Ectodermal cell (in vitro differentiated cells): Measurements from ENCODE around the gene GNAO1.

Experiments
- H3K27ac ChIP-seq: 2 replicates; pipeline ENCODE4 v1.7.0; 2013; ENCODE audit warnings: mild to moderate bottlenecking, low read depth, low read length; ENCODE audit not compliant: insufficient read depth, poor library complexity, severe bottlenecking
- H3K27me3 ChIP-seq: 2 replicates; pipeline ENCODE4 v1.7.0; 2013; ENCODE audit warnings: mild to moderate bottlenecking, low read length; ENCODE audit not compliant: insufficient read depth, control insufficient read depth, poor library complexity, severe bottlenecking
- H3K36me3 ChIP-seq: one replicate; pipeline ENCODE4 v1.7.0; 2013; ENCODE audit warnings: low read length; ENCODE audit not compliant: control insufficient read depth, insufficient read depth
- H3K4me1 ChIP-seq: one replicate; pipeline ENCODE4 v1.7.0; 2013; ENCODE audit warnings: low read length; ENCODE audit not compliant: control insufficient read depth, insufficient read depth
- H3K4me3 ChIP-seq: 2 replicates; pipeline ENCODE4 v1.7.0; 2013; ENCODE audit warnings: low read depth, low read length, control low read depth; ENCODE audit not compliant: insufficient read depth
- H3K9me3 ChIP-seq: 2 replicates; pipeline ENCODE4 v1.7.0; 2013; ENCODE audit warnings: mild to moderate bottlenecking, low read length, moderate library complexity; ENCODE audit not compliant: control insufficient read depth
- WGBS, 2 experiments: methylation state at CpG; one replicate each; pipeline ENCODE4 v1.1.7; 2013; ENCODE audit warnings: missing lambda C conversion rate in 2 of 2; 5-methylcytosine and 5-hydroxymethylcytosine counted together

The GNAO1 gene

DNA sequence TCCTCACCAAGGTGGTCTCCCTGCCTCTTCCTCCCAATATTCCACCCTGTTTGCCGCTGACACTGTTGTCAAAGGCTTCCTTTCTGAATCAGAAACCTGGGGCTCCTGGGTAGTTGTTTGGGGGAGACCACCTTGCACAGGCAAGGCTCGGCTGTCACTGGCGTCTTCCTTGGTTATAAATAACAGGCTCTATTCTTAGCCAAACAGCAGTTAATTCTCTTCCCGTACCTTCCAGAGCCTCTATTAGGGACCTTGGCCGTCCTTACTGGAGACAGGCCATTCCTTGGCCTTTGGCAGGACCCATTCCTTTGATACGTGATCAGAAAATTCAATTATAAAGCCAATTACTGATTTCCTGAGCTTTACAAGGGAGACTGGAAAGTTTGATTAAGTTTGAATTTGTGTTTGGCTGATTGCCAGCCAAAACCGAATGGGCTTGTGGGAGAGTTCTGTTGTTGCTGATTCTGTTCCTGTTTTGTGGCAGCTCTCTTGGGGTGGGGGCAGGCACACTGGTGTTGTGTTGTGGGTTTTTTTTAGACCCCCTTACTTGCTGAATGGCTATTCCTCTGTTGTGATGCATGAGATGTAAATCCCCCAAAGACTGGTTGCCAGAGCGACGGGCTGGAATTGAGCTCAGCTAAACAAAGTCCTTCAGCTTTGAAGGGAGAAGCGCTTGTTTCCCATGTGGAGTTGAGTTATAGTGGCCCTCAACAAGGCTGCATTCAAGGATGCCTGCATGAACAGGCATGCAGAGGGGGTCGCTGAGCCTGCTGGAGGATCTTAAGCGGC is 104.6 kb downstream of the GNAO1 start:
- H3K36me3 ChIP-seq, result no peaks in the 10 kb centered on the region
- WGBS, 2 experiments, result 43 to 44% methylated on average over 12 of the region's 12 CpGs
- no peaks in the 10 kb centered on the region for H3K27me3 ChIP-seq
- no peaks in the 10 kb centered on the region for H3K9me3 ChIP-seq
- peak overlapping the region; percentile 86 for H3K27ac ChIP-seq
- peaks cover 55% of the 10 kb centered on the region for H3K4me1 ChIP-seq
- no peak overlapping the region for H3K4me3 ChIP-seq

DNA sequence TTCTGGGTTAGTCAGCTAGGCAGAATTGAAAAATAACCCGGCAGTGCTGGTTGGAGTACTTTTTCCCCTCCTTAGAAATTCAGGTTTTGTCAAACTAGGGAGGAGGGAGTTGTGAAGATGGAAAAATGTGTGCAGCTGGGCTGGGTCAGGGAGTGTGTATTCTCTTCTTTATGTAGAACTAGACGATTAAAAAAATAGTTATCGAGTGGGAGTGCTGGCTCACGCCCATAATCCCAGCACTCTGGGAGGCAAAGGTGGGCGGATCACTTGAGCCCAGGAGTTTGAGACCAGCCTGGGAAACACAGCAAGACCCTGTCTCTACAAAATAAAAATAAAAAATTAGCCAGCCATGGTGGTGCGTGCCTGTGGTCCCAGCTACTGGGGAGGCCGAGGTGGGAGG is 106.4 kb downstream of the GNAO1 start:
- no peak overlapping the region for H3K4me3 ChIP-seq
- no peaks in the 10 kb centered on the region for H3K36me3 ChIP-seq
- H3K9me3 ChIP-seq, result no peaks in the 10 kb centered on the region
- H3K27me3 ChIP-seq, result no peaks in the 10 kb centered on the region
- no peak overlapping the region for H3K27ac ChIP-seq
- WGBS, 2 experiments, result 92 to 95% methylated on average over 7 of the region's 7 CpGs
- peaks cover 65% of the 10 kb centered on the region for H3K4me1 ChIP-seq

DNA sequence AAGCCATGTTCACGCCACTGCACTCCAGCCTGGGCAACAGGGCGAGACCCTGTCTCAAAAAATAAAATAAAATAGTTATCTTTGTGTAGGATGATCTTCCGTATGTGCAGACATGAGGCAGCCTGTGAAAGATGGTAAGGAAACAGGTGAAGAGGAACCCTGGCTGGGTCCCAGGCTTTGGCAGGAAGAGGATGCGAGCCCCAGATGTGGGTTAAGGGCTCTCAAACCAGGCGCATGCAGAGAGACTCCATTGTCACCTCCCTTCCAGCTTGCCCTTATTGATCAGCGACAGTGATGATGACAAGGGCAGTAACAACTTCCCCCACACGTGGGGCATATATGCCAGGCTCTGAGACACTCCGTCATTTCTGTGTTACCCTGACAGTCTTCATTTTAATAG is 106.8 kb downstream of the GNAO1 start:
- Histone ChIP-seq H3K4me1 (peaks cover 65% of the 10 kb centered on the region), H3K4me3 (no peak overlapping the region)
- 93 to 94% methylated on average over 7 to 8 of the region's 8 CpGs for WGBS, 2 experiments

DNA sequence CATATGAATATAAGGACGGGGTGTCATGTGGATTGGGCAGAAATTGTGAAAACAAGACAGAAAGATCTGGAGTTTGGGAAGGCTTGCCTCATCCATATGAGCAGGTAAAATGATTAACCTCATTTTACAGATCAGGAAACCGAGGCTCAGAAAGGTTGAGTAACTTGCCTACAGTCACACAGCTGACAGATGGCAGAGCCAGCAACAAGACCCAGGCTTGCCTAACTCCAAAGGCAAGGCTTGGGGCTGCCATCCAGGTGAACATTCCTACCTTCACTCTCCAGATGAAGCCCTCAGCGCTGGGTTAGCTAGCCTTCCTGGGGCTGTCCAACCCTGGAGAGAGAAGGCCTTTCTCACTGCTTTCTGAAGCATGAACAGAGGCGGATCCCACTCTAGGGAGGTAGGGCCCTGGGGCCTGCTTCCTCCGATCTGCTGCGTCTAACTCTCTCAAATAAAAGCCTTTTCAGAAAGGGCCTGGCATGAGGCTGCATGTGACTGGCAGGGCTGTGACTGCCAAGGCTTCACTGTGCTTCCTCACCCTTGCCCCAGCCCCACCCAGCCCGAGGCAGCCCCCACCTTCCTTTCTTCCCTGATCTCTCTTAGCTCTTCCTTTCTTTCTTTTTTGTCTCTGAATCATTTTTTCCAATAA is 107.8 kb downstream of the GNAO1 start:
- no peaks in the 10 kb centered on the region for H3K36me3 ChIP-seq
- H3K4me1 ChIP-seq, result peaks cover 63% of the 10 kb centered on the region
- no peak overlapping the region for H3K27ac ChIP-seq
- no peak overlapping the region for H3K4me3 ChIP-seq
- no peaks in the 10 kb centered on the region for H3K27me3 ChIP-seq
- 67 to 68% methylated on average over 7 of the region's 7 CpGs for WGBS, 2 experiments
- H3K9me3 ChIP-seq, result no peaks in the 10 kb centered on the region

More for the DNA sequence above, 106.8 kb downstream of the GNAO1 start:
- H3K27ac ChIP-seq, result no peak overlapping the region
- no peaks in the 10 kb centered on the region for H3K27me3 ChIP-seq
- H3K36me3 ChIP-seq, result no peaks in the 10 kb centered on the region
- no peaks in the 10 kb centered on the region for H3K9me3 ChIP-seq

DNA sequence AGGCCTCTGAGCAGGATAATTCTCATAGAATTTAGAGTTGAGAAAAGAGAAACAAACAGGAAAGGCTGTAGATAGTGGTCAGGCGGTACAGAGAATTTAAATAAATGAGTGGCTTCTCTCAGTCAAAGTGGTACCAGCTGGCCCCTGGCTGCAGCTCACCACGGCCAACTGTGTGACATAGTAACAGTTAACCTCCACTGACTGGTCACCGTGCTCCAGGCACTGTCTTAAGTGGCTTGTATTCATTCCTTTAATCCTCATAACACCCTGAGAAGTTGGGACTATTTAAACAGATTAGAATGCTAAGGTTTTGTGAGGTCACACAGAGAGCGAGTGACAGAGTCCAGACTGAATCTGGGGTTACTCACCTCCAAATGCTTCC is 108.9 kb downstream of the GNAO1 start:
- Histone ChIP-seq H3K4me1 (peaks cover 54% of the 10 kb centered on the region), H3K27ac (no peak overlapping the region), H3K9me3 (no peaks in the 10 kb centered on the region), H3K4me3 (no peak overlapping the region), H3K36me3 (no peaks in the 10 kb centered on the region), H3K27me3 (no peaks in the 10 kb centered on the region)
- WGBS, 2 experiments, result 86 to 92% methylated on average over 4 of the region's 4 CpGs

DNA sequence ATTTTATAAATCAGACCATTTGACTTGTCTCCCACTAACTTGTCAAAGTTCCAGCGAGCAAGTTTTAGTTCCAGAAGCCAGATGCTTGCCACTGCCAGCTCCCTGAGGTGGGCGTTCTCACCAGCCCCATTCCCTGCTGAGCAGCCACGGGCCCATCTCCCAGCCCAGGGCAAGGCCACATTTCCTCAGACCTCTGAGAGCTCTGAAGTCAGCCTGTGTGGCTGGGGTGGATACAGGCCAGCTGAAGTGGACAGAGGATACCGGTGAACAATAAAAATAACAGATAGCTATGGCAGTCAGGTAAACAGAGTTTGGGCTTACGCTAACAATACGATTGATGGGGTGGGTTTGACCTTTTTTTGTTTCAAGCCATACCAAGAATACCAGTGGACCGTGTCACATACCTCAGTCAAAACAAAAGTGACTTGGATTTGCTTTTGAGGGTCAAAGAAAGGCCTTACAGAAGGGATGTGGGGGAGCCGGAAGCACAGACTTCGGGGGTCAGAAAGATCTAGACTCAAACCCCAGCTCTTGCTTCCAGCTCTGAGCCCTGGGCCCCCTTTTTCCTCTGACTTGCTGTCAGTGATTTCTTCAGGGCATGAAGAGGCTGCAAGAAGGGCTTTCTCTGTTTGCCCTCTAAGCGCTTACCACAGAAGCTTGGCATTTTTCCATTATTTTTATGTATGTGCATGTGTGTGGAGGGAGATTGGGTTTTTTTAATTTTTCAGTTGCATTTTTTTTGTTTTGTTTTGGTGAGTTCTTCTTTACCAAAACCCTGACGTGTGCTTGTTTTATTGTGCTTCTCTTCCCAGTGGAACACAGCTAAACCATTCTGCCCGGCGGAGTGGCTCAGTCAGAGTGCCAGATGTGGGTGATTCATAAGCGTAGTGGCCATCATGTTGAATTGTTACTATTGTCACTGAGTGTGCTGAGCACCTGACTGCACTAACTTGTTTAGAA is 109.9 kb downstream of the GNAO1 start:
- Histone ChIP-seq H3K4me3 (no peak overlapping the region), H3K4me1 (peaks cover 51% of the 10 kb centered on the region), H3K27me3 (no peaks in the 10 kb centered on the region), H3K9me3 (no peaks in the 10 kb centered on the region), H3K27ac (no peak overlapping the region), H3K36me3 (no peaks in the 10 kb centered on the region)
- WGBS, 2 experiments, result 83% methylated on average over 14 of the region's 14 CpGs

DNA sequence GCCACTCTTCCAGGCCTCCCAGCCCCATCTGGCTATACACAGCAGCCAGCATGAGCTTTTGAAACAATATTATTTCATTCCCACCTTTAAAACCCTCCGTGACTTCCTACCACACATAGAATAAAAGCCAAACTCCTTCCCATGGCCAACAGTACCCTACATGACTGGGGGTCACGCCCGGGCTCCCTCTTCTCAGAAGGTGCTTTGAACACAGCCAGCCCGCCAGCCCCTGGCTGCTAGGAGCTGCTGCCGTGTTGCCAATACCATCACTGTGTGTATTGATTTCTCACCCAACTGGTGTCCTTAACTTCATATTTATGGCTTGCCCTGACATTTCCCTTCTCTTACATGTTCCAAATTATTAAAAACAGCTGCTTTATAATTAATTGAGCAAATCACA is 111.2 kb downstream of the GNAO1 start:
- Histone ChIP-seq H3K36me3 (no peaks in the 10 kb centered on the region), H3K27me3 (no peaks in the 10 kb centered on the region), H3K9me3 (no peaks in the 10 kb centered on the region), H3K4me3 (no peak overlapping the region), H3K27ac (no peak overlapping the region), H3K4me1 (peaks cover 49% of the 10 kb centered on the region)
- WGBS, 2 experiments, result 91 to 96% methylated on average over 5 of the region's 5 CpGs

DNA sequence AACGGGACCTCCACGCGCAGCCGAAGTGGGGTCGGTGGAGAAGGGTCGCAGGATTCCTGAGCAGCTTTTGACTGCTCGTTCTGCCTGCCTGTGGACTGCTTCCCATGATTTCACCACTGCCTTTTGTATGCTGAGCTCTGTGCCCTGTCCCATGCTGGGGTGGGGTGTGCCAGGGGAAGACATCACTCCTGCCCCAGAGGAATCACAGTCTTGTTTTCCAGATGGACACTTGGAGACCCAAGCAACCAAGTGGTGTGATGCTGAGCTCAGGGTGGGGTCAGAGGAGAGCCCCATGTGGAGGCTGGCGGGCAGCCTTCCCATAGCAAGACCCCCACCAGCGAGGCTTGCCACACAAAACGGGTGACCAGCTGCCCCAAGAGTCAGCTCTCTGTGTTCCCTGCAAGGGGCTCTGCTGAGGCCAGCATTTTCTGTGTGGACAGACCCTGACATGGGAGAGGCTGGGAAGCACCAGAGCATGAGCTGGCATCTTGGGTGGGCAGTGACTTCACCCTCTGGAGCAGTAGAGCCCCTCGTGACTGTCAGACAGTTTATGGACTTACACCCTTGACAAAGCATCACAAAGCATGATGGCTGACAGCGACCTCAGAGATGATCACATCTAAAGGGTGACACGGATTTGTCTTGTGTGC is 111.9 kb downstream of the GNAO1 start:
- H3K4me3 ChIP-seq, result no peak overlapping the region
- no peaks in the 10 kb centered on the region for H3K36me3 ChIP-seq
- 91 to 94% methylated on average over 13 of the region's 13 CpGs for WGBS, 2 experiments
- H3K27ac ChIP-seq, result no peak overlapping the region
- peaks cover 46% of the 10 kb centered on the region for H3K4me1 ChIP-seq
- H3K9me3 ChIP-seq, result no peaks in the 10 kb centered on the region
- H3K27me3 ChIP-seq, result no peaks in the 10 kb centered on the region

DNA sequence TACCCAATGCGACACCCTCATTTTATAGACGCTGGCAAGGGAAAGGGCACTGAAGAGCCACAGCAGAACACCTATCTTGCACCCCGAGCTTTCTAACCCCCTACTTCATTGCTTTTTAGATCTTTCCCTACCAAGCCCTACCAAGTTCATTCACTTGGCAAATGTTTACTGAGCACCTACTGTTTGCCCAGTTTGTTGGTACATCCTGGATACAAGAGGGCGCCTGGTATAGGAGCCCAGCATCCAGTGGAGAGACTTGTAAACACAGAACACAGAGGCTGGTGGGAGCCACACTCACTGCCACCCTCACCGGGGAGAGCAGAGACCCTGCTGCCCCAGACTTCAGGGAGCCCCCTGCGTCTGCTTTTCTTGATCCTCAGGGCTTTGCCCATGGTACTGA is 112.6 kb downstream of the GNAO1 start:
- Histone ChIP-seq H3K4me1 (peaks cover 45% of the 10 kb centered on the region), H3K9me3 (no peaks in the 10 kb centered on the region), H3K36me3 (no peaks in the 10 kb centered on the region), H3K4me3 (no peak overlapping the region), H3K27me3 (no peaks in the 10 kb centered on the region), H3K27ac (no peak overlapping the region)
- 89 to 91% methylated on average over 6 of the region's 6 CpGs for WGBS, 2 experiments
